HG03469 (cell line): ENCODE results near the gene GIN1.
"Not testable (repeated sequence)": the region's sequence is repeated elsewhere in the genome, so short reads cannot be mapped to it uniquely, and the experiment has no call there.

Experiments
- ATAC-seq: cut with Tn5 transposase; IDR thresholded peaks from one replicate; pipeline ENCODE4 v1.9.1; 2021; ENCODE audit warnings: mild to moderate bottlenecking, moderate library complexity, moderate number of reproducible peaks; ENCODE audit not compliant: unreplicated experiment

The GIN1 gene

GRCh38 chr5:103110403-103110802, 9.5 kb downstream of the GIN1 start:
- no peak for ATAC-seq

GRCh38 chr5:103109277-103109676, 10.7 kb downstream of the GIN1 start:
- no peak for ATAC-seq

- ATAC-seq, result no peak
Measured at GRCh38 chr5:103108086-103108485, 11.9 kb downstream of the GIN1 start.

- ATAC-seq, result no peak
Measured at GRCh38 chr5:103102234-103102633, 17.7 kb downstream of the GIN1 start.

- ATAC-seq, result no peak
Measured at GRCh38 chr5:103101079-103101750, 18.7 kb downstream of the GIN1 start.

- no peak for ATAC-seq
Measured at GRCh38 chr5:103098993-103099392, 20.9 kb downstream of the GIN1 start.

GRCh38 chr5:103094737-103095136, 25.2 kb downstream of the GIN1 start:
- no peak for ATAC-seq

GRCh38 chr5:103093727-103094126, 26.2 kb downstream of the GIN1 start:
- ATAC-seq, result no peak

- ATAC-seq, result no peak
Measured at GRCh38 chr5:103092676-103093075, 27.3 kb downstream of the GIN1 start.

- ATAC-seq, result no peak
Measured at GRCh38 chr5:103090791-103091190, 29.1 kb downstream of the GIN1 start.

- no peak for ATAC-seq
Measured at GRCh38 chr5:103089272-103089671, 30.7 kb downstream of the GIN1 start.

- ATAC-seq, result no peak
Measured at GRCh38 chr5:103086547-103086946, 33.4 kb downstream of the GIN1 start.

- ATAC-seq, result no peak
Measured at GRCh38 chr5:103079796-103080195, 40.1 kb downstream of the GIN1 start.

- no peak for ATAC-seq
Measured at GRCh38 chr5:103075442-103075841, 44.5 kb downstream of the GIN1 start.

GRCh38 chr5:103073500-103073899, 46.4 kb downstream of the GIN1 start:
- ATAC-seq, result not testable (repeated sequence)

- ATAC-seq, result no peak
Measured at GRCh38 chr5:103066326-103066725, 53.6 kb downstream of the GIN1 start.

- ATAC-seq, result no peak
Measured at GRCh38 chr5:103060424-103060954, 59.4 kb downstream of the GIN1 start.

GRCh38 chr5:103059525-103059924, 60.4 kb downstream of the GIN1 start:
- no peak for ATAC-seq

GRCh38 chr5:103057208-103058130, 62.5 kb downstream of the GIN1 start:
- ATAC-seq, result no peak

- not testable (repeated sequence) for ATAC-seq
Measured at GRCh38 chr5:103046706-103047105, 73.2 kb downstream of the GIN1 start.

- no peak for ATAC-seq
Measured at GRCh38 chr5:103041071-103041676, 78.8 kb downstream of the GIN1 start.
